Mammary epithelial cell (primary cell): ENCODE data around the gene C2CD4A.

Experiments used
- EZH2 ChIP-seq: IDR thresholded peaks from 2 replicates; pipeline ENCODE4 v1.6.1; 2012; ENCODE audit warnings: low read length, inconsistent platforms, borderline replicate concordance
- TF ChIP-seq, protein P1 (sequence below), 2 donors: IDR thresholded peaks in 1 of 2; conservative IDR thresholded peaks in 1 of 2; 2 replicates each; pipeline ENCODE4 v1.5.1; 2011 to 2012; ENCODE audit warnings: inconsistent platforms in 2 of 2, low read length in 2 of 2, mild to moderate bottlenecking in 2 of 2, control low read depth in 1 of 2, low read depth in 1 of 2; ENCODE audit not compliant: insufficient read depth in 1 of 2; ENCODE audit errors: extremely low read depth in 1 of 2

DNA sequence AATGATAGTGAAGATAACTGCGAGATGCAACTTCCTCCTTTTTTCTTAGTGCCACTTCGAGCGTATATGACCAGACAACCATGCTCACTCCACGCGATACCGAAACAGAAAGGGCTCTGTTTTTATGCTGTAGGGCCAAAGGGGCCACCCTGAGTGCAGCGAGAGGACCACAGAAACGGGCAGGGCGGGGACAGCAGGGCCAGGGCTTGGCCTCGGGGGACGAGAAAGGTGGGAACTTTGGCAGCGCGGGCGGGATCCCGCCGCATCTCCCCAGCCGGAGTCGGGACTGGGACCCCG, 7.0 kb upstream of the C2CD4A start:
- TF ChIP-seq, protein P1, sequence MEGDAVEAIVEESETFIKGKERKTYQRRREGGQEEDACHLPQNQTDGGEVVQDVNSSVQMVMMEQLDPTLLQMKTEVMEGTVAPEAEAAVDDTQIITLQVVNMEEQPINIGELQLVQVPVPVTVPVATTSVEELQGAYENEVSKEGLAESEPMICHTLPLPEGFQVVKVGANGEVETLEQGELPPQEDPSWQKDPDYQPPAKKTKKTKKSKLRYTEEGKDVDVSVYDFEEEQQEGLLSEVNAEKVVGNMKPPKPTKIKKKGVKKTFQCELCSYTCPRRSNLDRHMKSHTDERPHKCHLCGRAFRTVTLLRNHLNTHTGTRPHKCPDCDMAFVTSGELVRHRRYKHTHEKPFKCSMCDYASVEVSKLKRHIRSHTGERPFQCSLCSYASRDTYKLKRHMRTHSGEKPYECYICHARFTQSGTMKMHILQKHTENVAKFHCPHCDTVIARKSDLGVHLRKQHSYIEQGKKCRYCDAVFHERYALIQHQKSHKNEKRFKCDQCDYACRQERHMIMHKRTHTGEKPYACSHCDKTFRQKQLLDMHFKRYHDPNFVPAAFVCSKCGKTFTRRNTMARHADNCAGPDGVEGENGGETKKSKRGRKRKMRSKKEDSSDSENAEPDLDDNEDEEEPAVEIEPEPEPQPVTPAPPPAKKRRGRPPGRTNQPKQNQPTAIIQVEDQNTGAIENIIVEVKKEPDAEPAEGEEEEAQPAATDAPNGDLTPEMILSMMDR (conservative IDR thresholded peaks at IDR 0.05 in 1 of 2, IDR thresholded peaks at IDR 0.05 in 1 of 2; ENCODE audit: extremely low read depth in 1 of 2, insufficient read depth in 1 of 2, low read depth in 1 of 2, low read length in 2 of 2) = no peak
- no peak for TF ChIP-seq EZH2
